HG03439 (cell line): Measurements from ENCODE around the gene AKR1C2.
"Not testable (repeated sequence)": the region's sequence is repeated elsewhere in the genome, so short reads cannot be mapped to it uniquely, and the experiment has no call there.

Experiments
- ATAC-seq: cut with Tn5 transposase; IDR thresholded peaks from one replicate; pipeline ENCODE4 v1.9.1; 2021; ENCODE audit warnings: mild to moderate bottlenecking, moderate library complexity; ENCODE audit not compliant: unreplicated experiment

The AKR1C2 gene

GRCh38 chr10:4990217-4990616 is 13.4 kb downstream of the AKR1C2 start:
- no peak for ATAC-seq

- not testable (repeated sequence) for ATAC-seq
Observed at GRCh38 chr10:4988000-4988641, 15.5 kb downstream of the AKR1C2 start.

DNA sequence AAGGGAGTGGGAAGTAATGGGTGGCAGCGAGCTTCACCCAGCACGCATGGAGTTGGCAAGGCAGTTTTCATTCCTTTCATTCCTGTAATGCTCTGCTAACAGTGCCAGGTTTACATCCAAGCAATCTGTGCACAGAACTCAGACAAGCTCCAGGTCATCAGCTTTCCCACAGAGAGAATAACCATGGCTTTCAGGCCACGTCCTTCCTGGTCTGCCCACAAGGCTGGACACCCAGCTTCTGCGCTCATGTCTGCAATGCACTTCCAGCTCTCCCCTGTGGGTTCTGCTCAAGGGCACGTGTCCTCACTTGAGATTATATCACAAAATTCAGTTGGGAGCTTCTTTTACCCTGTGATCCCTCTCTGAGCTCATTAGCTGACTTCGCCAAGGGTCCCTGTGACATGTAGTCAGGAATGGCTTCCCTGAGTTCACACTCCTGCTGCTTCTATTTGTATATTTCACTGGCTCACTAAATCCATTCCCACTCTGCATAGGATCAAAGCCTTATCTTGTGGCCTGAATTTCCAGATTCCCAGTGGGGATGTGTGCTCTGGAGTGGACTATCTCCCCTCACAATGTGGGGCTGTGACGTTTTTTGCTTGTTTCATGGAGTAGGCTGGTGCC is 18.6 kb downstream of the AKR1C2 start:
- no peak for ATAC-seq

- no peak for ATAC-seq
Observed at GRCh38 chr10:4984223-4984622, 19.4 kb downstream of the AKR1C2 start.

- no peak for ATAC-seq
Observed at GRCh38 chr10:4983615-4984216, 19.9 kb downstream of the AKR1C2 start.

- ATAC-seq: no peak
Observed at GRCh38 chr10:4982764-4983226, 20.9 kb downstream of the AKR1C2 start.

DNA sequence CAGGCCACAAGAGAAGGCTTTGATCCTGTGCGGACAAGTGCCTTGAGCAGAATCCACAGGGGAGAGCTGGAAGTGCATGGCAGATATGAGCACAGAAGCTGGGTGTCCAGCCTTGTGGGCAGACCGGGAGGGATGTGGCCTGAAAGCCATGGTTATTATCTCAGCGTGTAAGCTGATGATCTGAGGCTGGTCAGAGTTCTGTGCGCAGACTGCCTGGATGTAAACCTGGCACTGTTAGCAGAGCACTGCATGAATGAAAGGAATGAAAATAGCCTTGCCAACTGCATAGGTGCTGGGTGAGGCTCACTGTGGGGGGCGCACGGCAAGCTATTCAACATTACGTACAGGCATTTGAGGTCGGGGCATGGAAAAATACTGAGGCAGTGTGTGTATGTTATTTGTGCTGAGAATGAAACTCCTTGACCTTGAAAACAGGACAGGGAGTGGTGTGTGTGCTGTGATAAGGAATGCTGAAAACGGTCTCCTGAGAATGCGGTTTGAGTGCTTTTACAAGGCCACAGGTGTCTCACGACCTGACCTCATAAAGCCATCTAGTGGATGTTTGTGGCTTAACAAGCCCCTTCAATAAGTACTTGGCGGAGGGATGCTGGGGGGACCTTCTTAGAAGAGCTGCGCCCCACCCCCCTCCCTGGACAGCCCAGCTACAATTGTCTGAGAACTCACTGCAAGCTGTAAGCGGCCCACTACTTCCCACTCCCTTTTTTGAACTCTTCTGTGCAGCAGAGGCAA is 21.8 kb downstream of the AKR1C2 start:
- ATAC-seq: no peak

DNA sequence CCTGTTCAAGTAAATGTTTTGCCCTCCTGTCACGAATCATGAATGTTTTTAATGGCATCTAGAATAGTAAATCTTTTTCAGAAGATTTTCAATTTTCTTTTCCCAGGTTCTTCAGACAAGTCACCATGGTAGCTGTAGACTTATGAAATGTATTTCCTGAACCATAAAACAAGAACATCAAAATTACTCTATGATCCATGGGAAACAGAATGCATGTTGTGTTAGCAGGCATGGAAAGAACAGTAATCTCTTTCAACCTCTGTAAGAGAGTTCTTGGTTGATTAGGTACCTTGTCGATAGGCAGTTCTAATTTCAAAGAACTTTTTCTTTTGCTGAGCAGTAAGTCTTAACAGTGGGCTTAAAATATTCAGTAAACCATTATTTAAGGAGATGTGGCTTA is 22.9 kb downstream of the AKR1C2 start:
- no peak for ATAC-seq

GRCh38 chr10:4978870-4979269 is 24.8 kb downstream of the AKR1C2 start:
- ATAC-seq: no peak

GRCh38 chr10:4977025-4977424 is 26.6 kb downstream of the AKR1C2 start:
- ATAC-seq: no peak

- not testable (repeated sequence) for ATAC-seq
Observed at GRCh38 chr10:4974400-4974799, 29.3 kb downstream of the AKR1C2 start.

DNA sequence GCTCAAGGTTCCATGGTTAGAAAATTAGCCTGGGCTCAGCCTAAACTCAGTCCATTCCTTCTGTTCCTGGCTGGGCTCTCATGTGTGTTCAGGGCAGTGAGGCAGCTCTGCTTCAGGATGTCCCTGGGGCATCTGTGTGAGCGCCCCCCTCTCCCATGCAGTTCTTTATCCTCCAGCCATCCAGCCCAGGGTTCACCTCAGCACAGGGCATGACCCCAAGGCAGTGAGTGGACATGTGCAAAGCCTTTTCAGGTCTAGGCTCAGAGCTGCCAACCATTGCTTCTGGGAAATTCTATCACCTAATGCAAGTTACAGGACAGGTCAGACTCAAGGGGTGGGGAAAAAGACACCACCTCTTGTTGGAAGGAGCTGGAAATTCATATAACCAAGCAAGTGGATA is 30.4 kb downstream of the AKR1C2 start:
- ATAC-seq: not testable (repeated sequence)

GRCh38 chr10:4972369-4973142 is 31.1 kb downstream of the AKR1C2 start:
- ATAC-seq: not testable (repeated sequence)

DNA sequence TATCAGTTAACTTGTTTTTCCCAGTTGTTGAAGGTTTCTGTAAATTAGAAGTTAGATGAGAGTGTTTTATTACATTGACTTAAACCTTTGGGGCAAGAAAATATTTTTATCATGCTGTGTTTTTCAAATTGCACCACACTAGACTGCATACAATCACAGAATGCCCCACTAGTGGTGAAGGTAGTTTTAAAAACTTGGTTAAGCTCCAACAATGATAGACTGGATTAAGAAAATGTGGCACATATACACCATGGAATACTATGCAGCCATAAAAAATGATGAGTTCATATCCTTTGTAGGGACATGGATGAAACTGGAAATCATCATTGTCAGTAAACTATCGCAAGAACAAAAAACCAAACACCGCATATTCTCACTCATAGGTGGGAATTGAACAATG is 33.3 kb downstream of the AKR1C2 start:
- not testable (repeated sequence) for ATAC-seq

- ATAC-seq: not testable (repeated sequence)
Observed at GRCh38 chr10:4969289-4969688, 34.4 kb downstream of the AKR1C2 start.

GRCh38 chr10:4967189-4967588 is 36.5 kb downstream of the AKR1C2 start:
- ATAC-seq: not testable (repeated sequence)

DNA sequence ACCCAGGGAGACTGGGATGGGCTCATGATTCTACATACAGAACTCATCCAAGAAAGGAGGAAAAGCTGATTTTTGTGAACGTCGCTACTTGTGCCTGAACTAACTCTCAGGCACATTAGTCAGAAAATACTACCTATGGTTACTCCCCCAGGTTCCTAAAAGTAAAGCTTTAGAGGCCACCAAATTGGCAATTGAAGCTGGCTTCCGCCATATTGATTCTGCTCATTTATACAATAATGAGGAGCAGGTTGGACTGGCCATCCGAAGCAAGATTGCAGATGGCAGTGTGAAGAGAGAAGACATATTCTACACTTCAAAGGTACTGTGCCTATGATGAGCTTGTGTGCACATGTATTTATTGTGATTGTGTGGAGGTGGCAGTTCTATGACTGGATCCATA is 37.9 kb downstream of the AKR1C2 start:
- ATAC-seq: not testable (repeated sequence)

DNA sequence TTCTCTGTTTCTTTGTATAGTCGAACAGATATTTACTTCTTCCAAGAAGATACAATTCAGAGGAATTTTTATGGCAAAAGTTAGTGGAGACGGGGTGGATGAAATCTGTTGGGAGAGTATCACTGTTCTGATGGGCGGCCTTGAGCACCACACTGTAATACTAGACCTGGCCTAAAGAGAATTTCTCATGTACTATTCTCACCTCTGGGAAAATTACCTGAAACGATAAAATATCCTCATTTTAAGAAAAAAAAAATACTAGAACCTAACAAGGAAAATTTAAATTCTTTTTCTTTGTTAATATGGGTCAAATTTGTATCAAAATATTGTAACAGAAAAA is 39.9 kb downstream of the AKR1C2 start:
- not testable (repeated sequence) for ATAC-seq

GRCh38 chr10:4962876-4963814 is 40.5 kb downstream of the AKR1C2 start, which contains the start of gene AKR1C1:
TSS of gene AKR1C1 (plus strand) at chr10:4963415. CDS start at chr10:4963445, 30 bp downstream.
- not testable (repeated sequence) for ATAC-seq

- ATAC-seq: not testable (repeated sequence)
Observed at GRCh38 chr10:4962308-4962707, 41.3 kb downstream of the AKR1C2 start.
